NCI-H1930 (cell line): Measurements from ENCODE around the gene BEND5.

ENCODE experiments used
- DNase-seq, 2 experiments: peaks; one replicate each; lab custom pipeline; 2025; lab: John Stamatoyannopoulos, UW

Gene BEND5

GRCh38 chr1:48720929-48721328, 55.8 kb downstream of the BEND5 start:
- no peak for DNase-seq

- DNase-seq, result no peak
Measured at GRCh38 chr1:48718705-48719104, 58.0 kb downstream of the BEND5 start.

GRCh38 chr1:48718116-48718630, 58.5 kb downstream of the BEND5 start:
- no peak for DNase-seq

- no peak for DNase-seq
Measured at GRCh38 chr1:48717082-48717481, 59.6 kb downstream of the BEND5 start.

GRCh38 chr1:48715921-48716320, 60.8 kb downstream of the BEND5 start:
- DNase-seq, result no peak

- DNase-seq, result no peak
Measured at GRCh38 chr1:48710915-48711314, 65.8 kb downstream of the BEND5 start.

- no peak for DNase-seq
Measured at GRCh38 chr1:48710318-48710717, 66.4 kb downstream of the BEND5 start.

GRCh38 chr1:48704736-48705135, 72.0 kb downstream of the BEND5 start:
- DNase-seq, result no peak

GRCh38 chr1:48701445-48701844, 75.2 kb downstream of the BEND5 start:
- no peak for DNase-seq

GRCh38 chr1:48697066-48697707, 79.5 kb downstream of the BEND5 start:
- peak; percentile 6 to 26 for DNase-seq

- DNase-seq, result no peak
Measured at GRCh38 chr1:48695161-48695560, 81.5 kb downstream of the BEND5 start.

- no peak for DNase-seq
Measured at GRCh38 chr1:48693674-48694320, 82.9 kb downstream of the BEND5 start.

- no peak for DNase-seq
Measured at GRCh38 chr1:48693180-48693579, 83.5 kb downstream of the BEND5 start.

- no peak for DNase-seq
Measured at GRCh38 chr1:48692235-48692634, 84.5 kb downstream of the BEND5 start.

- DNase-seq, result no peak
Measured at GRCh38 chr1:48691429-48692001, 85.2 kb downstream of the BEND5 start.

GRCh38 chr1:48688102-48688760, 88.5 kb downstream of the BEND5 start:
- DNase-seq, result no peak

GRCh38 chr1:48687282-48688045, 89.2 kb downstream of the BEND5 start:
- DNase-seq, result no peak

GRCh38 chr1:48686159-48686558, 90.5 kb downstream of the BEND5 start:
- DNase-seq, result no peak

GRCh38 chr1:48684381-48684780, 92.3 kb downstream of the BEND5 start:
- no peak for DNase-seq

GRCh38 chr1:48683839-48684238, 92.9 kb downstream of the BEND5 start:
- DNase-seq, result no peak

- DNase-seq, result no peak
Measured at GRCh38 chr1:48681476-48682305, 95.0 kb downstream of the BEND5 start.
